SK-N-MC (cell line): ENCODE data around the gene RRBP1.

Source experiments
- DNase-seq: peaks from one replicate; pipeline ENCODE4 v3.0.0-alpha.2; 2011; ENCODE audit warnings: low read depth, low spot score
- H3K27ac ChIP-seq: fragments of 200-600 bp; sonication (generic); 2 replicates; pipeline ENCODE4 v1.5.1; 2016; ENCODE audit warnings: mixed run types
- H3K36me3 ChIP-seq: fragments of 200-600 bp; sonication (generic); 2 replicates; pipeline ENCODE4 v1.6.1; 2017; ENCODE audit warnings: antibody characterized with exemption, low read length, mixed read lengths; ENCODE audit not compliant: insufficient read depth
- H3K4me3 ChIP-seq: fragments of 200-600 bp; sonication (generic); 2 replicates; pipeline ENCODE4 v1.5.1; 2016
- H3K9ac ChIP-seq: fragments of 200-600 bp; sonication (generic); 2 replicates; pipeline ENCODE4 v1.8.0; 2017; ENCODE audit warnings: mixed run types, mixed read lengths; ENCODE audit not compliant: insufficient read length
- H3K9me3 ChIP-seq: fragments of 200-600 bp; sonication (generic); 2 replicates; pipeline ENCODE4 v1.6.1; 2017; ENCODE audit warnings: low read depth, mild to moderate bottlenecking, antibody characterized with exemption, low read length, moderate library complexity, mixed read lengths
- EZH2 ChIP-seq: fragments of 200-600 bp; sonication (generic); IDR thresholded peaks from one replicate; pipeline ENCODE4 v1.6.1; 2017; ENCODE audit warnings: antibody characterized with exemption
- FOXP2 ChIP-seq: optimal IDR thresholded peaks from 2 replicates; pipeline ENCODE3; 2011; ENCODE audit warnings: mild to moderate bottlenecking, moderate library complexity; ENCODE audit not compliant: insufficient read depth; ENCODE audit errors: extremely low read length, control extremely low read depth
- POLR2AphosphoS5 ChIP-seq: IDR thresholded peaks from 2 replicates; pipeline ENCODE4 v1.6.1; 2012; ENCODE audit warnings: mild to moderate bottlenecking, low read depth, low read length, borderline replicate concordance

The RRBP1 gene

GRCh38 chr20:17572034-17572638, 109.9 kb downstream of the RRBP1 start:
- H3K4me3 ChIP-seq: peak overlapping the region; percentile 96; the same call in 1 of the 2 replicates
- peaks cover 8% of the 10 kb centered on the region for H3K36me3 ChIP-seq
- peak overlapping the region; percentile 88 for H3K9ac ChIP-seq
- no peak overlapping the region for H3K27ac ChIP-seq
- no peak for DNase-seq
- no peak for TF ChIP-seq EZH2
- no peak for TF ChIP-seq POLR2AphosphoS5
- TF ChIP-seq FOXP2: no peak
- H3K9me3 ChIP-seq: no peaks in the 10 kb centered on the region

- TF ChIP-seq FOXP2: no peak
- no peak for TF ChIP-seq EZH2
- TF ChIP-seq POLR2AphosphoS5: no peak
- Histone ChIP-seq H3K9me3 (no peaks in the 10 kb centered on the region), H3K27ac (no peak overlapping the region), H3K9ac (peak overlapping the region; percentile 88), H3K36me3 (peaks cover 8% of the 10 kb centered on the region), H3K4me3 (peak overlapping the region; percentile 96)
- DNase-seq: no peak
These were observed 110.9 kb downstream of the RRBP1 start for GRCh38 chr20:17571153-17571527.

- Histone ChIP-seq H3K36me3 (peaks cover 8% of the 10 kb centered on the region), H3K9ac (peak overlapping the region; percentile 88), H3K4me3 (peak overlapping the region; percentile 96), H3K27ac (no peak overlapping the region; the same call in 1 of the 2 replicates), H3K9me3 (no peaks in the 10 kb centered on the region)
- no peak for DNase-seq
- TF ChIP-seq EZH2 (no peak), POLR2AphosphoS5 (no peak), FOXP2 (no peak)
These were observed 111.5 kb downstream of the RRBP1 start for GRCh38 chr20:17570347-17571152.

GRCh38 chr20:17569616-17570346, 112.3 kb downstream of the RRBP1 start, which contains the start of gene DSTN:
DSTN (plus strand) TSS chr20:17570075; CDS start chr20:17570209, 134 bp downstream.
- peak within 1 kb of the TSS; percentile 79; the same call in 1 of the 2 replicates for H3K27ac ChIP-seq
- H3K4me3 ChIP-seq: peak within 1 kb of the TSS; percentile 96
- H3K36me3 ChIP-seq: peaks cover 8% of the 10 kb centered on the region
- peak within 1 kb of the TSS; percentile 88 for H3K9ac ChIP-seq
- TF ChIP-seq POLR2AphosphoS5 (peak; percentile 86; the same call in 1 of the 2 replicates), FOXP2 (no peak), EZH2 (no peak)
- no peaks in the 10 kb centered on the region for H3K9me3 ChIP-seq
- no peak for DNase-seq

GRCh38 chr20:17568972-17569521, 113.0 kb downstream of the RRBP1 start:
- Histone ChIP-seq H3K4me3 (peak overlapping the region; percentile 96), H3K9me3 (no peaks in the 10 kb centered on the region), H3K9ac (peak overlapping the region; percentile 70), H3K36me3 (peaks cover 5% of the 10 kb centered on the region), H3K27ac (peak overlapping the region; percentile 79; the same call in 1 of the 2 replicates)
- TF ChIP-seq EZH2: no peak
- TF ChIP-seq POLR2AphosphoS5: peak; percentile 55
- DNase-seq: no peak

- Histone ChIP-seq H3K27ac (peak overlapping the region; percentile 79; the same call in 1 of the 2 replicates), H3K9ac (peak overlapping the region; percentile 70), H3K36me3 (no peaks in the 10 kb centered on the region), H3K9me3 (no peaks in the 10 kb centered on the region), H3K4me3 (peak overlapping the region; percentile 96)
- DNase-seq: no peak
- TF ChIP-seq FOXP2: no peak
- no peak for TF ChIP-seq POLR2AphosphoS5
- TF ChIP-seq EZH2: no peak
These were observed 113.8 kb downstream of the RRBP1 start for GRCh38 chr20:17568045-17568788.

- Histone ChIP-seq H3K27ac (no peak overlapping the region), H3K9me3 (no peaks in the 10 kb centered on the region), H3K9ac (no peak overlapping the region), H3K36me3 (no peaks in the 10 kb centered on the region), H3K4me3 (no peak overlapping the region)
- no peak for DNase-seq
- TF ChIP-seq POLR2AphosphoS5 (no peak), FOXP2 (no peak), EZH2 (no peak)
These were observed 115.7 kb downstream of the RRBP1 start for GRCh38 chr20:17566345-17566744.
